ENCODE measurements around the gene ADM2.
"Not testable (repeated sequence)": the region's sequence is repeated elsewhere in the genome, so short reads cannot be mapped to it uniquely, and the experiment has no call there.

Gene ADM2, protein sequence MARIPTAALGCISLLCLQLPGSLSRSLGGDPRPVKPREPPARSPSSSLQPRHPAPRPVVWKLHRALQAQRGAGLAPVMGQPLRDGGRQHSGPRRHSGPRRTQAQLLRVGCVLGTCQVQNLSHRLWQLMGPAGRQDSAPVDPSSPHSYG

DNA sequence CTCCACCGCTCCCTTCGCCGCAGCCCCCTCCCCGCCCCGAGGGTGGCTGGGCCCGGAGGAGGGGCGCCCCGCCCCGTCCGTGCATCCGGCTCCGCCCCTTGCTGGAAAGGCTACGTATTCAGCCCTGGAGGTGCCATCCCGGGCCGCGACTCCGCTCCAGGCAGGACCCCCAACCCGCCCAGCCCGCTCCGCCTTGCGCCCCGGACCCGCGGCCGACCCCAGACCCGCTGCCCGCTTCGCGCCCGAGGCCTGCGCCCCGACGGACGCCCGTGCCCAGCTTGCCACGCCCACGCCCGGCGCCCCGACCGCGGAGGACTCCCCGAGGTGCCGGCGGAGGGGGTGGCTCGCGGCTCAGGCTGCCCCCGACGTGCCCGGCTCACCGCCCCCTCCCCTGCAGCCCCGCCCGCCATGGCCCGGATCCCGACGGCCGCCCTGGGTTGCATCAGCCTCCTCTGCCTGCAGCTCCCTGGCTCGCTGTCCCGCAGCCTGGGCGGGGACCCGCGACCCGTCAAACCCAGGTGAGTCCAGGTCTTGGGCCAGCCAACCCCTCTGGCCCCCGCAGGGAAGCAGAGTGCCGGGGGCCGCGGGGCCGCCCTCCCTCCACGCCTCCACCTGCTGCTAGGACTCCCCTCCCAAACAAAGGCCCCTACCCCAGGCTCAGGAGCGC is at the start of gene ADM2:
ADM2 (plus strand) TSS at position 104 of the 667 bp plus-strand sequence; CDS start at position 409, 305 bp downstream.
- no peak for DNase-seq (ENCODE audit: low spot score)

- DNase-seq (ENCODE audit: low spot score), result no peak
These were observed 49.0 kb upstream of the ADM2 start for GRCh38 chr22:50432131-50432876.

DNA sequence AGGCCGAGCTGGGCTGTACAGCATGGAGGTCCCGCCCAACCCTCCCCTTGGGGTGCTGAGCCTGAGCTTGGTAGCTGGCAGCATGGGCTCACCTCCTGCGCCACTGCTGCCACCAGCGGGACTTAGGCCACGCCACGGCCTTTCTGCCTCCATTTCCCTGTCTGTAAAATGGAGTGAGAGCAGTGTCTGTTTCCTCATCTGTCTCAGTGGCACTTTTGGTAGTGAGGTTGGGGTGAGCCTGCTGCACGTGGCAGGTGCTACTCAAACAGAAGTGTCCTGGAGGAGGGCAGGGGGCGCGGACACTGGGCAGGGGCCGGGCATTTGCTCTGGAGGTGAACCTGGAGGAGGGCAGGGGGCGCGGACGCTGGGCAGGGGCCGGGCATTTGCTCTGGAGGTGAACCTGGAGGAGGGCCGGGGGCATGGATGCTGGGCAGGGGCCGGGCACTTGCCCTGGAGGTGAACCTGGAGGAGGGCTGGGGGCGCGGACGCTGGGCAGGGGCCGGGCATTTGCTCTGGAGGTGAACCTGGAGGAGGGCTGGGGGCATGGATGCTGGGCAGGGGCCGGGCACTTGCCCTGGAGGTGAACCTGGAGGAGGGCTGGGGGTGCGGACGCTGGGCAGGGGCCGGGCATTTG is 48.3 kb upstream of the ADM2 start:
- not testable (repeated sequence) for DNase-seq (ENCODE audit: low spot score)

DNA sequence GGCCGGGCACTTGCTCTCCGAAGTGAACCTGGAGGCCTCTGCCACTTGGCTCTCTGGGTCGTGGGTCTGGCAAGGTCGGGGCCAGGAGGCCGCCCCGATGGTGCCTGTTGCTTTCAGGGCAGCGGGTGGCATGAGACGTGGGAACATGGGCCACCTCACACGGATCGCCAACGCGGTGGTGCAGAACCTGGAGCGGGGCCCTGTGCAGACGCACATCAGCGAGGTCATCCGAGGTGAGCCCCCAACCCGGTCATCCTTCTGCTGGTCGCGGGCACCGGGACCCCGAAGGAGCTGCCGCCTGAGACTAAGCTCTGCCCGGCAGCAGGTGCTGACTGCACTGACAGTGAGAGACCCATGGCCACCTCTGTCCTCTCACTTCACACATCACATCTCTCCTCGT is 46.5 kb upstream of the ADM2 start:
- DNase-seq (ENCODE audit: low spot score), result no peak

DNA sequence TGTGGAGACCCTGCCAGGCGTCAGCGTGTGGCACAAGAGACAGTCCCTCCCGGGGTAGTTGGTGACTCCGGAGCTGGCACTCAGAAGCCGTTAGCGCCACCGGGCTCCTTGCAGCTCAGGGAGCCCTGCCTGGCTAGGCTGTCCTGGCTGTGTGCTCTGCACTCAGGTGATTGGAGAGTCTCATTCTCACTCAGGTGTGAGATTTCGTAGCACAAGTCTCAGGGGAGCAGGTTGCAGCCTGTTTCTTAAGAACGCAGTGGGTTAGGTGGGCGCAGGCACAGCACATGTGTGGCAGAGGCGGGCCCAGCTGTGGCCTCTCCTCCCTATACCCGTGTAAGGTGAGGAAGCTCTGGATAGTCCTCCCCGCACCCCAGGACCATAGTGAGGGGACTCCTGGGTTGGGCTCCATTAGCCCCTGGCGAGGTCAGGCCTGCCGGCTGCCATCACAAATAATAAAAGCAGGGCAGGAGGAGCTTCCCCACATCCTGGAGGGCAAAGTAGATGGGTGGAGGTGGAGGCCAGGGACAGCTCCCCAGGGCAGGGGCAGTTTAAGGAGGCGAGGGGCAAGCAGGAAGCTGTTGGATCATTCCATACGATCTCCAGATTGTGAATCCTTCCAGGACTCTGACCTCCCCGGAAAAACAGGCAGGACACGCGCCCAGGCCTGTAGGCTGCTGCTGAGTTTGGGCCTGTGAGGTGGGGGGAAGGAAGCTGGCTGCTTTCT is 45.9 kb upstream of the ADM2 start:
- DNase-seq (ENCODE audit: low spot score), result no peak

DNA sequence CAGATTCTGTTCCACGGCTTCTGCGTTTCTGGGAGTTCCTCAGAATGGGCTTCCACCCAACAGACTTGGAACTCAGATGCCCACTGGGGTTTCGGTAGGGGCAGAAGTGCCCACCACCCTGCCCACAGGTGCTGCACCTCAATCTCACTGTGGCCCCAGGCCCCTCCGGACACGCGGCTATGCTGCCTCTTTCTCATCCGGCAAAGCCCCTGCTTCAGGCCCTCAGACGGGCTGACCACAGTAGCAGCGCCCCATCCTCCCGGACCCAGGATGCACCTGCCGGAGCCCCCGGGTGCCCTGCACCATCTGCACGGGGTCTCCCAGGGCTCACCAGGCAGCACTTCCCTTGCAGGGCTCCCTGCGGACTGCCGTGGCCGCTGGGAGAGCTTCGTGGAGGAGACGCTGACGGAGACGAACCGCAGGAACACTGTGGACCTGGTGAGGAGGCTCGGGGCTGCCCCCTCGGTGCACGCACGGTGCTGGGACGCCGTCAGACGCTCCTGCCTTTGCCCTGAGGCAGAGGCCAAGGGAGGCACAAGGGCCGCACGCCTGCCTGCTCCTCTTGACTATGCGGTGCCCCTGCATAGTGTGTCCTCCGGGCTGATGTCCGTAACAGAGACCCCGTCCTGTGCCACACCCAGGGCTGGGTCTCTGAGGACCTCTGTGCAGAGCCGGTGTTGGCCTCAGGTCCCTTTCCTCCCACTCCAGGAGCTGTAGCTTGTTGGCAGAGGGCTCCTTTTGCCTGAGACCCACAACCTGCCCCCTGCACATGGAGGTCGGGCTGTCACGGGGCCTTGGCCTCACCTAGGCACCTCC is 45.1 kb upstream of the ADM2 start:
- DNase-seq (ENCODE audit: low spot score), result no peak

GRCh38 chr22:50436841-50437341 is 44.5 kb upstream of the ADM2 start:
- no peak for DNase-seq (ENCODE audit: low spot score)

DNA sequence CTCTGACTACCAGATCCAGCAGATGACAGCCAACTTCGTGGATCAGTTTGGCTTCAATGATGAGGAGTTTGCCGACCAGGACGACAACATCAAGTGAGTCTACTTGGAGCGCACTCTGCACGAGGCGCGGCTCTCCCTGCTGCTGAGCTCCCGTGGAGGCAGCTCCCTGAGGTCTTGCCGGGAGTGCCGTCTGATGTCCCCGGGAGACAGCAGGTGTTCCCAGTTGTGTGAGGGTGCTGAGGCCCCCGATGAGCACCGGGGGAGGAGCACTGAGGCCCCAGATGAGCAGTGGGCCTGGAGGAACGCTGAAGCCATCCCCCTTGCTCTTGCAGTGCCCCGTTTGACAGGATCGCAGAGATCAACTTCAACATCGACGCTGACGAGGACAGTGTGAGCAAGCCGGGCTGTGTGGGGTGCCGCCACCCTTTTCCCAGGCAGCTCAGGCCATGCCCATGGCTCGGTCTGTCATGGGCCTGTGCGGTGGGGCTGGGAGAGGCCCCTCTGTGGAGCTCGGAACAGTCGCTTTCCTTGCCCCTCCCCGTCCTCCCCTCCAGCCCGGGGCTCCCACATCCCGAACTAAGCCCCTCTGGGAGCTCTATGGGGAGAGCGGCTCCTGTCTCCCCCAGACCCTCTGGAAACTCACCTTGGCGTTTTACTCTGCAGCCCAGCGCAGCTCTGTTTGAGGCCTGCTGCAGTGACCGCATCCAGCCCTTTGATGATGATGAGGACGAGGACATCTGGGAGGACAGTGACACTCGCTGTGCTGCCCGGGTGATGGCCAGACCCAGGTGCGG is 43.6 kb upstream of the ADM2 start:
- no peak for DNase-seq (ENCODE audit: low spot score)

DNA sequence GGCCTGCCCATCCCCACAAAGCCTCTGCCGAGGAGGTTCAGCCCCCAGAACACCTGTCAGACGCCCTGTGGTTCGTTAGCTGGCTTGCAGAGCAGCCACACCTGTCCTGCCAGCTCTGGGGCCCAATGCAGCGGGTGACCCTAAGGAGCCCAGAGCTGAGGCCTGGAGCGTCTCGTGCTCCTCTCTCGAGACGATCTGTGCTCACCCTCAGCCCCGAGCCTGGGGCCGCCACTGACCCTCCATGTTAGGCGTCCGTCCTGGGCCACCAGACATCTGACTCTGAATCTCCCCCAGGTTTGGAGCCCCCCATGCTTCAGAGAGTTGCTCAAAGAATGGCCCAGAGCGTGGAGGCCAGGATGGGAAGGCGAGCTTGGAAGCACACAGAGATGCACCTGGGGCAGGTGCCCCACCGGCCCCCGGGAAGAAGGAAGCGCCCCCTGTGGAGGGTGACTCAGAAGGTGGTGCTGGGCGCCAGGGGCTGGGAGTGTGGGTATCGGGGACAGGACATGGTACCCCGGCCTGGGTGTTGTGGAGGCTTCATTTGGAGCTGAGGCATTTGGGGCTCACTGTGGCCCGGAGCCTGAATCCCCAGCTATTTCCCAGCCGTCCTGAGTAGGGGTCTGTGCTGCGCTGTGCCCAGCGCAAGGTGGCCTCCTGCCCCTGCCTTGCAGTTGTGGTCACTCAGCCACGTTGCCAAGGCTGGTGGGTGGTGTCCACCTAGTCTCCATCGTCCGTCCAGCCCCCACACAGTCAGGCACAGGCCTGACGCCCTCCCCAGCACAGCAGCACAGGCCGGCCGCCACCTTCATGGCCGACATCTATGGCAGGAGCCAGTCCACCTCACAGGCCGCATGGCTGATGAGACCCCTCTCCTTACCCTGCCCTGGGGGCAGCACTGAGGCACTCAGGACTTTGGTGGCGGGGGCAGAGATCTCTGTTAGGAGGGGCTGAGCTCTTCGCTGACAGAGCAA is 42.8 kb upstream of the ADM2 start:
- no peak for DNase-seq (ENCODE audit: low spot score)

DNA sequence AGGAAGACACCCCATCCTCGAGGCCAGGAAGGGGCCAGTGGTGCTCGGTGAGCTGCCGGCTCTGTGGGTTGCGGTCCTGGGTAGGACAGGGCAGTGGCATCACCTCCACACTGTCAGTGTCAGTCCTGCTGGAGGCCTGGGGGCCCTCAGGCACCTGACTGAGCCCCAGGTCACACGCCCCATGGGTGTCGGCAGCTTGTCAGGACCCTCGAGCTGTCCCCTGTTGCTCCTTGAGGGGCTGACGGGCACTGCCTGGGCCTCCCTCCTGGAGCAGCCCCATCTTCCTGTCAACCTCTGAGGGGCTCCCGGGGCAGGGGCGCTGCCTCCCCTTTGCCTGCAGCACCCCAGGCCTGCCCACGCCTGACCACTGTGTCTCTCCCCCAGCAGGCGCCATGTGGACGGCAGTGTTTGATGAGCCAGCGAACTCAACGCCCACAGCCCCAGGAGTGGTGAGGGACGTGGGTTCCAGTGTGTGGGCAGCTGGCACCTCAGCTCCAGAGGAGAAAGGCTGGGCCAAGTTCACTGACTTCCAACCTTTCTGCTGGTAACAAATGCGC is 42.0 kb upstream of the ADM2 start:
- DNase-seq (ENCODE audit: low spot score), result no peak

DNA sequence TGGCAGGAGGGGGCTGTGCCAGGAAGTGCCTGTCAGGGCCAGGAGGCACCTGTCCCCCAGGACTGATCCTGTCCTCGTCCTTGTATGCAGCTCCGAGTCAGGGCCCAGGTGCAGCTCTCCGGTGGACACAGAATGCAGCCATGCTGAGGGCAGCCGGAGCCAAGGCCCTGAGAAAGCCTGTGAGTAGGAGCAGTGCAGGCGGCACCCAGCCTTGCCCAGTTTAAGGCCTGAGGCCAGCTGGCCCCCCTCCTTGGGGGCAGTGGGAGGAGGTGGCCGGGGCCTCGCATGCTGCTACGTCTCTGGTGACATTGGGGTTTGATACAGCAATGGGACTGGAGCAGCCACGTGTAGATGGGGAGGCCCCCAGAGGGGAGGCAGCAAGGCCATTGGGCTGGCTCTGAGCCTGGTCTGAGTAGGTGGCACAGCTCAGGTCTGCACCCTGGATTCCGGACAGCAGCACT is 41.4 kb upstream of the ADM2 start:
- DNase-seq (ENCODE audit: low spot score), result no peak

GRCh38 chr22:50440544-50441249 is 40.6 kb upstream of the ADM2 start:
- no peak for DNase-seq (ENCODE audit: low spot score)

- DNase-seq (ENCODE audit: low spot score), result no peak
These were observed 39.8 kb upstream of the ADM2 start for GRCh38 chr22:50441428-50441993.

DNA sequence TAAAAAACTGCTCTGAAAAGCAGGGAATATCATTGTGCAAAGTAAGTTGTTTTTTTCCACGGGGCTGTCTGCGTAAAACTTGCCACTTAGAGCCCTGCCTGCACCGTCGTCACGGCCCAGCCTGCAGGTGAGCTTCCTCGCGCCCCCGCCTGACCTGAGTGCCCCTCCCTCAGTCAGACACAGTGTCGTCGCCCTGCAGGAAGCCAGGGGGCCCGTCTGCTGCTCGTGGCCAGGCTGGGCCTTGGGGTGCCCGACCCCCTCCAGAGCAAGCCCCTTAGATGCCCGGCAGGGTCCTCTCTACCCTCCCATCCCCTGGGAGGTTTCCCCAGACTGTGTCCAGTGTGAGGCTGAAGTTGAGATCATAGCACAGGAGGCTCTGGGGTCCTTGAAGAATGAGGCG is 38.1 kb upstream of the ADM2 start:
- no peak for DNase-seq (ENCODE audit: low spot score)

DNA sequence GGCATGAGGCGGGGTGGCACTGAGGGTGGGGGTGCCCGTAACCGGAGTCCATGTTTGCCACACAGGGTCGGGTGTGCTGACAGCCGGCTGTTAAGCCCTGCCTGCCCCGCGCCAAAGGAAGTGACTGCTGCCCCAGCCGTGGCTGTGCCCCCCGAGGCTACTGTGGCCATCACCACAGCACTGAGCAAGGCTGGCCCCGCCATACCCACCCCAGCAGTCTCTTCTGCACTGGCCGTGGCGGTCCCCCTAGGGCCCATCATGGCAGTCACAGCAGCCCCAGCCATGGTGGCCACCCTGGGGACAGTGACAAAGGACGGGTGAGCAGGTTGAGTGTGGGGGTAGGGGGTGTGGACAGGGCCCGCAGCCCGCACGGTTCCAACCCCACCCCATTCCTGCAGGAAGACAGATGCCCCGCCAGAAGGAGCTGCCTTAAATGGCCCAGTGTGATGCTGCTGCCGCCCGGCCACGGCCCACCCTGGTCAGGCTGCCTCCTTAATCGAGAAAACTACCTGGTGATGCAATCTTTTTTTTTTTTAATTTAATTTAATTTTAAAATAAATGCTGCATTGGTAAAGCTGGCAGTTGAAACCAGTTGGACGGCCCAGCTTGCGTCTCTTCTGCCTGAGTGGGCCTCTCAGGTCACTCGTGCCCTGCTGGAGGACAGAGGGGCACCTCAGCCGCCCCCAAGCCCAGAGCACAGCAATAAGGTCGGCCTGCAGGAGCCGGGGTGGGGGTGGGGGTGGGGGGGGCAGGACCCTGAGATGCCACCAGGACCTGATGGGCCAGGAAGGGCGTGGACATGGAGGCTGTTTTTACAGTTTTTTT is 37.3 kb upstream of the ADM2 start:
- DNase-seq (ENCODE audit: low spot score), result no peak

DNA sequence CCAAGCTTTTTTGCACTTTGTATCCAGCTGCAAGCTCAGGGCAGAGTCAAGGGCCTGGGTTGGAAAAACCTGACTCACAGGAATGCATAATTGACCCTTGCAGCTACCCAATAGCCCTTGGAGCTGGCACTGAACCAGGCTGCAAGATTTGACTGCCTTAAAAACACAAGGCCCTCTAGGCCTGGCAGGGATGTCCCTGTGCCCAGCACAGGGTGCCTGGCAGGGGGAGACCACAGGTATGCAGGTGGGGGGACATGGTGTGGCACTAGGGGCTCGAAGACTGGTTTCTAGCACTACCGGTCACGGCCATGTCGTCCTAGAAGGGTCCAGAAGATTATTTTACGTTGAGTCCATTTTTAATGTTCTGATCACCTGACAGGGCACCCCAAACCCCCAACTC is 36.7 kb upstream of the ADM2 start:
- no peak for DNase-seq (ENCODE audit: low spot score)

Measured in pons (tissue), 1 donor.